ENCODE measurements around the gene HECTD4.

The HECTD4 gene

GRCh38 chr12:112192475-112192874 is 189.8 kb downstream of the HECTD4 start:
- H3K27ac Mint-ChIP-seq: no peak overlapping the region
- peaks cover 16% of the 10 kb centered on the region for H3K36me3 Mint-ChIP-seq (ENCODE audit: low read depth)
- H3K4me3 Mint-ChIP-seq: no peak overlapping the region
- H3K9me3 Mint-ChIP-seq: no peaks in the 10 kb centered on the region
- H3K27me3 Mint-ChIP-seq (ENCODE audit: low read depth): no peaks in the 10 kb centered on the region
- no peaks in the 10 kb centered on the region for H3K4me1 Mint-ChIP-seq (ENCODE audit: low read depth)

GRCh38 chr12:112191840-112192321 is 190.3 kb downstream of the HECTD4 start:
- Mint-ChIP-seq H3K27me3 (ENCODE audit: low read depth) (no peaks in the 10 kb centered on the region), H3K9me3 (no peaks in the 10 kb centered on the region), H3K36me3 (ENCODE audit: low read depth) (peaks cover 14% of the 10 kb centered on the region), H3K27ac (no peak overlapping the region), H3K4me1 (ENCODE audit: low read depth) (no peaks in the 10 kb centered on the region), H3K4me3 (no peak overlapping the region)

GRCh38 chr12:112191201-112191600 is 191.0 kb downstream of the HECTD4 start:
- H3K36me3 Mint-ChIP-seq (ENCODE audit: low read depth): peaks cover 14% of the 10 kb centered on the region
- no peaks in the 10 kb centered on the region for H3K27me3 Mint-ChIP-seq (ENCODE audit: low read depth)
- H3K27ac Mint-ChIP-seq: no peak overlapping the region
- no peak overlapping the region for H3K4me3 Mint-ChIP-seq
- H3K9me3 Mint-ChIP-seq: no peaks in the 10 kb centered on the region
- no peaks in the 10 kb centered on the region for H3K4me1 Mint-ChIP-seq (ENCODE audit: low read depth)

GRCh38 chr12:112190231-112191025 is 191.8 kb downstream of the HECTD4 start:
- Mint-ChIP-seq H3K27me3 (ENCODE audit: low read depth) (no peaks in the 10 kb centered on the region), H3K27ac (peak overlapping the region; percentile 59), H3K4me1 (ENCODE audit: low read depth) (no peaks in the 10 kb centered on the region), H3K4me3 (no peak overlapping the region), H3K9me3 (no peaks in the 10 kb centered on the region), H3K36me3 (ENCODE audit: low read depth) (peaks cover 14% of the 10 kb centered on the region)

- H3K27ac Mint-ChIP-seq: no peak overlapping the region
- no peaks in the 10 kb centered on the region for H3K27me3 Mint-ChIP-seq (ENCODE audit: low read depth)
- H3K4me1 Mint-ChIP-seq (ENCODE audit: low read depth): peaks cover 7% of the 10 kb centered on the region
- H3K4me3 Mint-ChIP-seq: no peak overlapping the region
- no peaks in the 10 kb centered on the region for H3K9me3 Mint-ChIP-seq
- peaks cover 14% of the 10 kb centered on the region for H3K36me3 Mint-ChIP-seq (ENCODE audit: low read depth)
Observed at GRCh38 chr12:112188130-112188830, 194.0 kb downstream of the HECTD4 start.

GRCh38 chr12:112185093-112185923 is 196.9 kb downstream of the HECTD4 start:
- Mint-ChIP-seq H3K9me3 (no peaks in the 10 kb centered on the region), H3K4me1 (ENCODE audit: low read depth) (peaks cover 11% of the 10 kb centered on the region), H3K27me3 (ENCODE audit: low read depth) (no peaks in the 10 kb centered on the region), H3K27ac (no peak overlapping the region), H3K36me3 (ENCODE audit: low read depth) (peaks cover 10% of the 10 kb centered on the region), H3K4me3 (no peak overlapping the region)

GRCh38 chr12:112184056-112184887 is 198.0 kb downstream of the HECTD4 start:
- peaks cover 11% of the 10 kb centered on the region for H3K4me1 Mint-ChIP-seq (ENCODE audit: low read depth)
- H3K9me3 Mint-ChIP-seq: no peaks in the 10 kb centered on the region
- no peak overlapping the region for H3K4me3 Mint-ChIP-seq
- no peaks in the 10 kb centered on the region for H3K27me3 Mint-ChIP-seq (ENCODE audit: low read depth)
- H3K27ac Mint-ChIP-seq: no peak overlapping the region
- H3K36me3 Mint-ChIP-seq (ENCODE audit: low read depth): peaks cover 9% of the 10 kb centered on the region

- peaks cover 12% of the 10 kb centered on the region for H3K36me3 Mint-ChIP-seq (ENCODE audit: low read depth)
- no peaks in the 10 kb centered on the region for H3K9me3 Mint-ChIP-seq
Observed at GRCh38 chr12:112183141-112184021, 198.8 kb downstream of the HECTD4 start.

GRCh38 chr12:112182499-112182898 is 199.7 kb downstream of the HECTD4 start:
- Mint-ChIP-seq H3K27ac (no peak overlapping the region), H3K36me3 (ENCODE audit: low read depth) (peaks cover 12% of the 10 kb centered on the region), H3K9me3 (no peaks in the 10 kb centered on the region), H3K4me3 (no peak overlapping the region), H3K27me3 (ENCODE audit: low read depth) (no peaks in the 10 kb centered on the region), H3K4me1 (ENCODE audit: low read depth) (peaks cover 11% of the 10 kb centered on the region)

More at GRCh38 chr12:112183141-112184021, 198.8 kb downstream of the HECTD4 start:
- H3K27me3 Mint-ChIP-seq (ENCODE audit: low read depth): no peaks in the 10 kb centered on the region
- H3K27ac Mint-ChIP-seq: no peak overlapping the region
- H3K4me1 Mint-ChIP-seq (ENCODE audit: low read depth): peaks cover 11% of the 10 kb centered on the region
- no peak overlapping the region for H3K4me3 Mint-ChIP-seq

GRCh38 chr12:112180422-112180821 is 201.8 kb downstream of the HECTD4 start:
- H3K36me3 Mint-ChIP-seq (ENCODE audit: low read depth): peaks cover 20% of the 10 kb centered on the region
- H3K4me3 Mint-ChIP-seq: no peak overlapping the region
- no peak overlapping the region for H3K27ac Mint-ChIP-seq
- H3K4me1 Mint-ChIP-seq (ENCODE audit: low read depth): peaks cover 11% of the 10 kb centered on the region
- H3K27me3 Mint-ChIP-seq (ENCODE audit: low read depth): no peaks in the 10 kb centered on the region
- H3K9me3 Mint-ChIP-seq: no peaks in the 10 kb centered on the region

- Mint-ChIP-seq H3K27ac (no peak overlapping the region), H3K9me3 (no peaks in the 10 kb centered on the region), H3K27me3 (ENCODE audit: low read depth) (no peaks in the 10 kb centered on the region), H3K36me3 (ENCODE audit: low read depth) (peaks cover 25% of the 10 kb centered on the region), H3K4me1 (ENCODE audit: low read depth) (peaks cover 11% of the 10 kb centered on the region), H3K4me3 (no peak overlapping the region)
Observed at GRCh38 chr12:112179916-112180315, 202.3 kb downstream of the HECTD4 start.

GRCh38 chr12:112179341-112179740 is 202.9 kb downstream of the HECTD4 start:
- Mint-ChIP-seq H3K27ac (no peak overlapping the region), H3K36me3 (ENCODE audit: low read depth) (peaks cover 27% of the 10 kb centered on the region), H3K4me3 (no peak overlapping the region), H3K27me3 (ENCODE audit: low read depth) (no peaks in the 10 kb centered on the region), H3K4me1 (ENCODE audit: low read depth) (peaks cover 11% of the 10 kb centered on the region), H3K9me3 (no peaks in the 10 kb centered on the region)

GRCh38 chr12:112178796-112179195 is 203.4 kb downstream of the HECTD4 start:
- Mint-ChIP-seq H3K27me3 (ENCODE audit: low read depth) (no peaks in the 10 kb centered on the region), H3K4me1 (ENCODE audit: low read depth) (peaks cover 9% of the 10 kb centered on the region), H3K36me3 (ENCODE audit: low read depth) (peaks cover 24% of the 10 kb centered on the region), H3K27ac (no peak overlapping the region), H3K9me3 (no peaks in the 10 kb centered on the region), H3K4me3 (no peak overlapping the region)

Measured in T-helper 1 cell treated with Interleukin-12 subunit alpha and Interleukin-12 subunit beta and Interleukin-4 antibody, amounts not matched to agents 30 μg/mL and 1 μg/mL, for 36 hours (primary cell).